HepG2 (cell line): ENCODE results near the gene HLA-DMB. TPM values are rescaled to one million over a fixed set of nuclear protein-coding genes. Genes with fewer than 3 reads are reported as not detected.

ENCODE experiments used
- HIVEP1 ChIP-seq: sonication (generic); formaldehyde crosslinking; IDR thresholded peaks from 2 replicates; pipeline ENCODE4 v1.4.0; 2020; ENCODE audit warnings: mild to moderate bottlenecking, missing genetic modification reagents
- HOXA5 ChIP-seq: sonication (generic); formaldehyde crosslinking; IDR thresholded peaks from 2 replicates; pipeline ENCODE4 v1.4.0; 2020; ENCODE audit warnings: missing genetic modification reagents
- SMAD9 ChIP-seq: sonication (generic); formaldehyde crosslinking; IDR thresholded peaks from 2 replicates; pipeline ENCODE4 v1.5.1; 2020; ENCODE audit warnings: mild to moderate bottlenecking, missing genetic modification reagents
- TOPORS ChIP-seq: sonication (generic); formaldehyde crosslinking; IDR thresholded peaks from 2 replicates; pipeline ENCODE4 v1.8.0; 2023; ENCODE audit warnings: mild to moderate bottlenecking, missing genetic modification reagents
- ZNF180 ChIP-seq: sonication (generic); formaldehyde crosslinking; IDR thresholded peaks from 2 replicates; pipeline ENCODE4 v1.4.0; 2020; ENCODE audit warnings: low read depth, missing genetic modification reagents, borderline replicate concordance
- ZNF460 ChIP-seq: sonication (generic); formaldehyde crosslinking; IDR thresholded peaks from 2 replicates; pipeline ENCODE4 v1.5.1; 2020; ENCODE audit warnings: missing genetic modification reagents, mild to moderate bottlenecking, borderline replicate concordance
- ZNF558 ChIP-seq: sonication (generic); formaldehyde crosslinking; IDR thresholded peaks from 2 replicates; pipeline ENCODE4 v1.9.0; 2022; ENCODE audit warnings: mild to moderate bottlenecking, missing genetic modification reagents, borderline replicate concordance
- ZNF598 ChIP-seq: sonication (generic); formaldehyde crosslinking; IDR thresholded peaks from 2 replicates; pipeline ENCODE4 v1.5.1; 2020; ENCODE audit warnings: mild to moderate bottlenecking, missing genetic modification reagents, borderline replicate concordance
- ZNF629 ChIP-seq: sonication (generic); formaldehyde crosslinking; conservative IDR thresholded peaks from 2 replicates; pipeline ENCODE4 v1.5.0; 2020; ENCODE audit warnings: missing genetic modification reagents
- ZNF841 ChIP-seq: sonication (generic); formaldehyde crosslinking; IDR thresholded peaks from 2 replicates; pipeline ENCODE4 v1.8.1; 2023; ENCODE audit warnings: missing genetic modification reagents, borderline replicate concordance
- ZNF883 ChIP-seq: sonication (generic); formaldehyde crosslinking; IDR thresholded peaks from 2 replicates; pipeline ENCODE4 v1.5.1; 2020; ENCODE audit warnings: mild to moderate bottlenecking, missing genetic modification reagents; ENCODE audit errors: not compliant biosample characterization
- polyA plus RNA-seq, 8 experiments: library from polyadenylated mRNA; depleted of rRNA in 3 of 8; stranded (reverse) in 7 of 8; unstranded in 1 of 8; fragments of >200 nt; fragmentation: Illumina TruSeq in 4 of 8; extraction: Trizol in 4 of 8; gene quantifications; 2 replicates each; pipeline versions ENCODE4 v1.2.1 to v1.2.3, GENCODE V29; 2011 to 2016; ENCODE audit warnings: low read depth in 4 of 8, missing spikeins in 1 of 8, mixed read lengths in 1 of 8; ENCODE audit not compliant: insufficient read depth in 1 of 8
- total RNA-seq, 5 experiments: library from RNA; depleted of rRNA; stranded (reverse); fragments of >200 nt; fragmentation: Illumina TruSeq; extraction: Trizol; gene quantifications; 2 replicates each; pipeline ENCODE4 v1.2.3, GENCODE V29; 2016; ENCODE audit warnings: low read depth in 1 of 5
- TF ChIP-seq, protein P1 (sequence below): sonication (generic); formaldehyde crosslinking; IDR thresholded peaks from 2 replicates; pipeline ENCODE4 v1.4.0; 2020; ENCODE audit warnings: missing genetic modification reagents, borderline replicate concordance
- TF ChIP-seq, protein P2 (sequence below): sonication (generic); formaldehyde crosslinking; IDR thresholded peaks from 2 replicates; pipeline ENCODE4 v1.8.1; 2023; ENCODE audit warnings: missing genetic modification reagents, mild to moderate bottlenecking, borderline replicate concordance
- TF ChIP-seq, protein P3 (sequence below): sonication (generic); formaldehyde crosslinking; IDR thresholded peaks from 2 replicates; pipeline ENCODE4 v1.4.0; 2020; ENCODE audit warnings: missing genetic modification reagents
- TF ChIP-seq, protein P4 (sequence below): sonication (generic); formaldehyde crosslinking; IDR thresholded peaks from 2 replicates; pipeline ENCODE4 v1.4.0; 2020; ENCODE audit warnings: missing genetic modification reagents
- TF ChIP-seq, protein P5 (sequence below): IDR thresholded peaks from 2 replicates; pipeline ENCODE4 v1.6.1; 2018; ENCODE audit warnings: missing genetic modification reagents, mild to moderate bottlenecking, missing compliant biosample characterization

Gene HLA-DMB
- total and polyA plus RNA-seq, 2 of the 13 experiments (the other 11 are each of a cell fraction or from before 2014, with no cell fraction given), result not detected

DNA sequence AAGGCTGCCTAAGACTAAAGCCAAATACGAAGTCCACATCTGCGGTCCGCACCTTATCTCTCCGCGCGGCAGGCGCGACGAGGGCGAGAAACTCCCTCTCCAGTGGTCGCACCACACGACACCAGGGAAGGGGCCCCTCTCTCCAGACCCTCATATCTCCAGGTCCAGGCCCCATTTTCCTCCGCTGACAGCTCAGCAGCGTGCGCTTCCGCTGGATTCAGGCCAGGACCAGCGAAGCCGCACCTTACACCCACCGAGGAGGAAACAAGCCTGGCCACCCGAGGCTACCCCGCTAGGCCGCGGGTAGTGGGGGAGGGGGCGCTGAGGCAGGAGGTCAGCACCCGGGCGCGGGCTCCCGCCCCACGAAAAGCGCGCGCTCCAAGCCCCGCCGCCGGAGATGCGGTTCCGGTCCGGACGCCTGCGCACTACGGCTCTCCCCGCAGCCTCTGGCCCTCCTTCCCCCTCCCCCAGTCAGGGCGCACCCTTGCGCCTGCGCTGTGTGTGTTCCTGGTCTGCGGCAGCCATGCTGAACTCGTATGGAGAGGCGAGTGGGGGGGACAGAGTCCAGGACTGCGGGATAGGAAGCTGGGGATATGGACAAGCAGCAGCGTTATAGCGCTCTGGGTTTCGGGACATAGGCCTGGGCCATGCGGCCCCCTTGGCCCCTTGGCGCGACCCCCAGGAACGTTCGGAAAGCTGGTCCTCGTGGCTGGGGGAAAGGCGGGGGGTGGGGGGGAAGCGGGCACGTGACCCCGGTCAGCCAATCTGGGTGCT lies 27.5 kb upstream of the HLA-DMB start, which contains the start of gene BRD2 (continued):
- TF ChIP-seq ZNF883 (peak; percentile 92), HOXA5 (peak; percentile 79; the same call in 1 of the 2 replicates), SMAD9 (CRISPR knock-in tag) (no peak), ZNF598 (CRISPR knock-in tag) (peak; percentile 97), ZNF558 (peak; percentile 89; the same call in 1 of the 2 replicates), TOPORS (CRISPR knock-in tag) (peak; percentile 97), ZNF841 (0 out of 2 replicates have a peak, but pooled peaks have one; percentile 44), HIVEP1 (CRISPR knock-in tag) (peak; percentile 93), ZNF180 (CRISPR knock-in tag) (no peak), ZNF629 (CRISPR knock-in tag) (0 out of 2 replicates have a peak, but pooled peaks have one; percentile 35), ZNF460 (no peak; the same call in 1 of the 2 replicates)
- TF ChIP-seq, protein P1, sequence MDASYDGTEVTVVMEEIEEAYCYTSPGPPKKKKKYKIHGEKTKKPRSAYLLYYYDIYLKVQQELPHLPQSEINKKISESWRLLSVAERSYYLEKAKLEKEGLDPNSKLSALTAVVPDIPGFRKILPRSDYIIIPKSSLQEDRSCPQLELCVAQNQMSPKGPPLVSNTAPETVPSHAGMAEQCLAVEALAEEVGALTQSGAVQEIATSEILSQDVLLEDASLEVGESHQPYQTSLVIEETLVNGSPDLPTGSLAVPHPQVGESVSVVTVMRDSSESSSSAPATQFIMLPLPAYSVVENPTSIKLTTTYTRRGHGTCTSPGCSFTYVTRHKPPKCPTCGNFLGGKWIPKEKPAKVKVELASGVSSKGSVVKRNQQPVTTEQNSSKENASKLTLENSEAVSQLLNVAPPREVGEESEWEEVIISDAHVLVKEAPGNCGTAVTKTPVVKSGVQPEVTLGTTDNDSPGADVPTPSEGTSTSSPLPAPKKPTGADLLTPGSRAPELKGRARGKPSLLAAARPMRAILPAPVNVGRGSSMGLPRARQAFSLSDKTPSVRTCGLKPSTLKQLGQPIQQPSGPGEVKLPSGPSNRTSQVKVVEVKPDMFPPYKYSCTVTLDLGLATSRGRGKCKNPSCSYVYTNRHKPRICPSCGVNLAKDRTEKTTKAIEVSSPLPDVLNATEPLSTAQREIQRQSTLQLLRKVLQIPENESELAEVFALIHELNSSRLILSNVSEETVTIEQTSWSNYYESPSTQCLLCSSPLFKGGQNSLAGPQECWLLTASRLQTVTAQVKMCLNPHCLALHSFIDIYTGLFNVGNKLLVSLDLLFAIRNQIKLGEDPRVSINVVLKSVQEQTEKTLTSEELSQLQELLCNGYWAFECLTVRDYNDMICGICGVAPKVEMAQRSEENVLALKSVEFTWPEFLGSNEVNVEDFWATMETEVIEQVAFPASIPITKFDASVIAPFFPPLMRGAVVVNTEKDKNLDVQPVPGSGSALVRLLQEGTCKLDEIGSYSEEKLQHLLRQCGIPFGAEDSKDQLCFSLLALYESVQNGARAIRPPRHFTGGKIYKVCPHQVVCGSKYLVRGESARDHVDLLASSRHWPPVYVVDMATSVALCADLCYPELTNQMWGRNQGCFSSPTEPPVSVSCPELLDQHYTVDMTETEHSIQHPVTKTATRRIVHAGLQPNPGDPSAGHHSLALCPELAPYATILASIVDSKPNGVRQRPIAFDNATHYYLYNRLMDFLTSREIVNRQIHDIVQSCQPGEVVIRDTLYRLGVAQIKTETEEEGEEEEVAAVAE (CRISPR knock-in tag), result peak; percentile 79
- TF ChIP-seq, protein P2, sequence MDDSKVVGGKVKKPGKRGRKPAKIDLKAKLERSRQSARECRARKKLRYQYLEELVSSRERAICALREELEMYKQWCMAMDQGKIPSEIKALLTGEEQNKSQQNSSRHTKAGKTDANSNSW (CRISPR knock-in tag), result 0 out of 2 replicates have a peak, but pooled peaks have one; percentile 28
- TF ChIP-seq, protein P3, sequence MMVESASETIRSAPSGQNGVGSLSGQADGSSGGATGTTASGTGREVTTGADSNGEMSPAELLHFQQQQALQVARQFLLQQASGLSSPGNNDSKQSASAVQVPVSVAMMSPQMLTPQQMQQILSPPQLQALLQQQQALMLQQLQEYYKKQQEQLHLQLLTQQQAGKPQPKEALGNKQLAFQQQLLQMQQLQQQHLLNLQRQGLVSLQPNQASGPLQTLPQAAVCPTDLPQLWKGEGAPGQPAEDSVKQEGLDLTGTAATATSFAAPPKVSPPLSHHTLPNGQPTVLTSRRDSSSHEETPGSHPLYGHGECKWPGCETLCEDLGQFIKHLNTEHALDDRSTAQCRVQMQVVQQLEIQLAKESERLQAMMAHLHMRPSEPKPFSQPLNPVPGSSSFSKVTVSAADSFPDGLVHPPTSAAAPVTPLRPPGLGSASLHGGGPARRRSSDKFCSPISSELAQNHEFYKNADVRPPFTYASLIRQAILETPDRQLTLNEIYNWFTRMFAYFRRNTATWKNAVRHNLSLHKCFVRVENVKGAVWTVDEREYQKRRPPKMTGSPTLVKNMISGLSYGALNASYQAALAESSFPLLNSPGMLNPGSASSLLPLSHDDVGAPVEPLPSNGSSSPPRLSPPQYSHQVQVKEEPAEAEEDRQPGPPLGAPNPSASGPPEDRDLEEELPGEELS (CRISPR knock-in tag), result peak; percentile 58
- TF ChIP-seq, protein P4, sequence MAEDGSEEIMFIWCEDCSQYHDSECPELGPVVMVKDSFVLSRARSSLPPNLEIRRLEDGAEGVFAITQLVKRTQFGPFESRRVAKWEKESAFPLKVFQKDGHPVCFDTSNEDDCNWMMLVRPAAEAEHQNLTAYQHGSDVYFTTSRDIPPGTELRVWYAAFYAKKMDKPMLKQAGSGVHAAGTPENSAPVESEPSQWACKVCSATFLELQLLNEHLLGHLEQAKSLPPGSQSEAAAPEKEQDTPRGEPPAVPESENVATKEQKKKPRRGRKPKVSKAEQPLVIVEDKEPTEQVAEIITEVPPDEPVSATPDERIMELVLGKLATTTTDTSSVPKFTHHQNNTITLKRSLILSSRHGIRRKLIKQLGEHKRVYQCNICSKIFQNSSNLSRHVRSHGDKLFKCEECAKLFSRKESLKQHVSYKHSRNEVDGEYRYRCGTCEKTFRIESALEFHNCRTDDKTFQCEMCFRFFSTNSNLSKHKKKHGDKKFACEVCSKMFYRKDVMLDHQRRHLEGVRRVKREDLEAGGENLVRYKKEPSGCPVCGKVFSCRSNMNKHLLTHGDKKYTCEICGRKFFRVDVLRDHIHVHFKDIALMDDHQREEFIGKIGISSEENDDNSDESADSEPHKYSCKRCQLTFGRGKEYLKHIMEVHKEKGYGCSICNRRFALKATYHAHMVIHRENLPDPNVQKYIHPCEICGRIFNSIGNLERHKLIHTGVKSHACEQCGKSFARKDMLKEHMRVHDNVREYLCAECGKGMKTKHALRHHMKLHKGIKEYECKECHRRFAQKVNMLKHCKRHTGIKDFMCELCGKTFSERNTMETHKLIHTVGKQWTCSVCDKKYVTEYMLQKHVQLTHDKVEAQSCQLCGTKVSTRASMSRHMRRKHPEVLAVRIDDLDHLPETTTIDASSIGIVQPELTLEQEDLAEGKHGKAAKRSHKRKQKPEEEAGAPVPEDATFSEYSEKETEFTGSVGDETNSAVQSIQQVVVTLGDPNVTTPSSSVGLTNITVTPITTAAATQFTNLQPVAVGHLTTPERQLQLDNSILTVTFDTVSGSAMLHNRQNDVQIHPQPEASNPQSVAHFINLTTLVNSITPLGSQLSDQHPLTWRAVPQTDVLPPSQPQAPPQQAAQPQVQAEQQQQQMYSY, result peak; percentile 65; the same call in 1 of the 2 replicates
- TF ChIP-seq, protein P5, sequence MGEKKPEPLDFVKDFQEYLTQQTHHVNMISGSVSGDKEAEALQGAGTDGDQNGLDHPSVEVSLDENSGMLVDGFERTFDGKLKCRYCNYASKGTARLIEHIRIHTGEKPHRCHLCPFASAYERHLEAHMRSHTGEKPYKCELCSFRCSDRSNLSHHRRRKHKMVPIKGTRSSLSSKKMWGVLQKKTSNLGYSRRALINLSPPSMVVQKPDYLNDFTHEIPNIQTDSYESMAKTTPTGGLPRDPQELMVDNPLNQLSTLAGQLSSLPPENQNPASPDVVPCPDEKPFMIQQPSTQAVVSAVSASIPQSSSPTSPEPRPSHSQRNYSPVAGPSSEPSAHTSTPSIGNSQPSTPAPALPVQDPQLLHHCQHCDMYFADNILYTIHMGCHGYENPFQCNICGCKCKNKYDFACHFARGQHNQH (CRISPR knock-in tag), result peak; percentile 80; the same call in 1 of the 2 replicates
